Retinal pigment epithelial cell (primary cell): ENCODE results near the gene CAPN7.

Source experiments
- DNase-seq: peaks from one replicate; pipeline ENCODE4 v3.0.0-alpha.2; 2010; ENCODE audit warnings: low read depth
- H3K4me3 ChIP-seq: 2 replicates; pipeline ENCODE4 v1.5.1; 2011; ENCODE audit warnings: mild to moderate bottlenecking, low read length, control low read depth, moderate library complexity
- TF ChIP-seq, protein P1 (sequence below): conservative IDR thresholded peaks from 2 replicates; pipeline ENCODE4 v1.5.1; 2011; ENCODE audit warnings: low read depth, low read length, control low read depth, inconsistent platforms

Gene CAPN7

DNA sequence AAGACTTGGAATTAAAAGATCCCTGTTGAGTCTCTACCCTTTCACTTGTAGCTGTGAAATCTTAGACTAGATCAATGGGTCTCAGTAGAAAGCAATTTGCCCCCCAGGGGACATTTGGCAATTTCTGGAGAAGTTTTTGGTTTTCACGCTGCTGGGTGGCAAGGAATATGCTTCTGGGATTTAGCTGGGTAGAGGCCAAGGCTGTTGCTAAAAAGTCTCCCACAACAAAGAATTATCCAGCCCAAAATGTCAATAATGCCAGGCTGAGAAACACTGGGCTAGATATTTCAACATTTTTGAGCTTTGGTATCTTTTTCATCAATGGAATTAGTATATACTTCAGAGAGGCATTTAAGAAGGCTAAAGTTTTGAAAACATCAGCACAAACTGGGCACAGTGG, 8.7 kb downstream of the CAPN7 start:
- TF ChIP-seq, protein P1, sequence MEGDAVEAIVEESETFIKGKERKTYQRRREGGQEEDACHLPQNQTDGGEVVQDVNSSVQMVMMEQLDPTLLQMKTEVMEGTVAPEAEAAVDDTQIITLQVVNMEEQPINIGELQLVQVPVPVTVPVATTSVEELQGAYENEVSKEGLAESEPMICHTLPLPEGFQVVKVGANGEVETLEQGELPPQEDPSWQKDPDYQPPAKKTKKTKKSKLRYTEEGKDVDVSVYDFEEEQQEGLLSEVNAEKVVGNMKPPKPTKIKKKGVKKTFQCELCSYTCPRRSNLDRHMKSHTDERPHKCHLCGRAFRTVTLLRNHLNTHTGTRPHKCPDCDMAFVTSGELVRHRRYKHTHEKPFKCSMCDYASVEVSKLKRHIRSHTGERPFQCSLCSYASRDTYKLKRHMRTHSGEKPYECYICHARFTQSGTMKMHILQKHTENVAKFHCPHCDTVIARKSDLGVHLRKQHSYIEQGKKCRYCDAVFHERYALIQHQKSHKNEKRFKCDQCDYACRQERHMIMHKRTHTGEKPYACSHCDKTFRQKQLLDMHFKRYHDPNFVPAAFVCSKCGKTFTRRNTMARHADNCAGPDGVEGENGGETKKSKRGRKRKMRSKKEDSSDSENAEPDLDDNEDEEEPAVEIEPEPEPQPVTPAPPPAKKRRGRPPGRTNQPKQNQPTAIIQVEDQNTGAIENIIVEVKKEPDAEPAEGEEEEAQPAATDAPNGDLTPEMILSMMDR = no peak
- no peak for DNase-seq
- no peak overlapping the region for H3K4me3 ChIP-seq

DNA sequence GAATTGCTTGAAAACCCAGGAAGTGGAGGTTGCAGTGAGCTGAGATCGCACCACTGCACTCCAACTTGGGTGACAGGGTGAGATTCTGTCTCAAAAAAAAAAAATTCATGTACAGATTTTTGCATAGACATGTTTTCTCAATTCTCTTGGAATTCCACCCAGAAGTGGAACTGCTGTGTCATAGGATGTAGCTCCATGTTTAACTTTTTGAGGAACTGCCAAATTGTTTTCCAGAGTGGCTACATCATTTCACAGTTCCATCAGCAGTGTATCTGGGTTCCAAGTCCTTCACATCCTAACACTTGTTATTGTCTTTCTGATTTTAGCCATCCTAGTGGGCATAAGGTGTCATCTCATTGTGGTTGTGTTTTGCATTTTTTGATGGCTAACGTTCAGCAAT, 9.9 kb downstream of the CAPN7 start:
- no peak for DNase-seq
- H3K4me3 ChIP-seq = no peak overlapping the region
- TF ChIP-seq, protein P1 = no peak

DNA sequence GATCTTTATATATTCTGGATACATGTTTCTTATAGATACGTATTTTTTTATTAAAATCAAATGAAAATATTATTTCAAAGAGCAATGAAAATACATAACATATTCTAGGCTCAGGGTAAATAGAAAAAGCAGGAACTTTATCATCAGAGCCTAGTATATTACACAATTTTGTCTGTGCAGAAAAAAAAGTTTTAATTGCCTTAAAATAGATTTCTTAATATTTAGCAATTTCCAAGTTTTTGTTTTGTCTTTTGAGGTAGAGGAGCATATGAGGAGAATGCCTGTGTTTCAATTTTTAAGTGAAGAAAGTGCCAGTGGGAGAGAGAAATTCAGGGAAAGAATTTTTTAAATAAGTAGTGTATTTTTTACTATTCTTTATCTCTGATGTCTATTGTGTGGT, 10.5 kb downstream of the CAPN7 start:
- TF ChIP-seq, protein P1 = no peak
- no peak overlapping the region for H3K4me3 ChIP-seq
- DNase-seq = no peak

DNA sequence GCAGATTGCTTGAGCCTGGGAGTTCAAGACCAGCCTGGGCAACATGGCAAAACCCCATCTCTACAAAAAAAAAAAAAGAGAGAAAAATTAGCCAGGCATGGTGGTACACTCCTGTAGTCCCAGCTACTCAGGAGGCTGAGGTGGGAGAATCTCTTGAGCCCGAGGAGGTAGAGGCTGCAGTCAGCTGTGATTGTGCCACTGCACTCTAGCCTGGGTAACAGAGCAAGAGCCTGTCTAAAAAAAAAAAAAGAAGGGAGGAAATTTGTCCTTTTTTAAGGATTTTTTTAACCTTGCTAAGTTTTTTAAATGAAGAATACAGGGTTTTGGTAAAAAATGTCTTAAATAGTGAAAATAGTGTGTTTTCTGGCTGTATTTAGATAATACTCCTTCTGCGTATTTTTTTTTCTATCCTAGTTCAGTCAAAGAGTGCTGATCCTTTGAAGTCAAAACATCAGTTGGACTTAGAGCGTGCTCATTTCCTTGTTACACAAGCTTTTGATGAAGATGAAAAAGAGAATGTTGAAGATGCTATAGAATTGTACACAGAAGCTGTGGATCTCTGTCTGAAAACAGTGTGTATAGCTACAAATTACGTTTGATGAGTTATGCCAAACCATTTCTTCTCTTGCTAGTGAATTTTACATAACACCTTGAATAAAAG, 11.1 kb downstream of the CAPN7 start:
- TF ChIP-seq, protein P1 = no peak
- no peak overlapping the region for H3K4me3 ChIP-seq
- DNase-seq = no peak

DNA sequence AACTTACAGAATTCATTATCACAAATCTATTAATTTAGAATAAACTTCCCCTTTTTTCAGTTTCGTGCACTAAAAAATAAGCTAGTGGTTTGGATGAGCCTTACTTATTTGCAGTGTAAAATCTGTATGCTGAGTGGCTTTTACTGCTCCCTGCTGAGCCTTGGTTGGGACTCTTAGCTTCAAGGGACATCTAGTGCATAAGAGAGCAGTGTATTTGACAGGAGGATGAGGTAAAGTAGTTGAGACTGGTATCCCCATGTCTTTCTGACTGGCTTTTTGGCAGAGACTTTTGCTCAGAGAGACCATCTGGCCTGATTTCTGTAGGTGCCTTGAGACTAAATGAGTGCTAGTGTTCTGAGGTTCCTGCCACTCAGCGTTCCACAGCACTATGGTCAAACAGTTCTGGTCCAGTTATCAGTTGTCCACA, 11.8 kb downstream of the CAPN7 start:
- no peak overlapping the region for H3K4me3 ChIP-seq
- TF ChIP-seq, protein P1 = no peak
- no peak for DNase-seq

DNA sequence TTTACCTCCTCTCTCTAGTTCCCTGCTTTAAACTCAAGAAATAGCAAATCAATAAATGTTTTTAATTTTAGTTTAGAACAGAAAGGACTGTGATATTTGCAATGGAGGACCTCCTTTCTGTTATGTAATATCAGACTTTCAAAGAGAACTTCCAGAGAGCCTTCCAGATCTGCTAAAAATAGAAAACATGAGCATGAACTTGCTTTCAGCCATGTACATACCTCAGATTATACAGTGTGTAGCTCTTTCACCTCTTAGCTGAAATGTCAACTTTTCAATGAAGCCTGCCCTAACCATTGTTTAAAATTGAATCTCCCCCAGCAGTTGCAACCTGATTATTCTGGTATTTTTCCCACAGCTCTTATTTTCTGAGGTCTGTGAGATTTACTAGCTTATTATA, 12.6 kb downstream of the CAPN7 start:
- TF ChIP-seq, protein P1 = no peak
- DNase-seq = no peak
- H3K4me3 ChIP-seq = no peak overlapping the region

DNA sequence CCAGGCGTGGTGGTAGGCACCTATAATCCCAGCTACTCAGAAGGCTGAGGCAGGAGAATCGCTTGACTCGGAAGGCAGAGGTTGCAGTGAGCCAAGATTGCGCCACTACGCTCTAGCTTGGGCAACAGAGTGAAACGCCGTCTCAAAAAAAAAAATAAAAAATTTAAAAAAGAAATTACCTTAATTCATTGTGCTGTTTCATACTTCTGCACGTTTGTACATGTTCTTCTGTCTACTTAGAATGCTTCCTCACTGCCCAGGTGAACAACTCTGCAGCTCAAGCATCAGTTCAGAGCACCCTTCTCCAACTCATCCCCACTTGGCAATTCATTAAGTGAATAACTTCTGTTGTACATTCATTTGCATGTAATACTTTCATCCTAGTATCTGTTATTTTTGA, 14.0 kb downstream of the CAPN7 start:
- no peak overlapping the region for H3K4me3 ChIP-seq
- DNase-seq = no peak
- TF ChIP-seq, protein P1 = no peak
